HG03064 (cell line): ENCODE measurements around the gene RANBP6.

Source experiments
- ATAC-seq: cut with Tn5 transposase; IDR thresholded peaks from one replicate; pipeline ENCODE4 v1.9.1; 2021; ENCODE audit warnings: low read depth; ENCODE audit not compliant: unreplicated experiment

RANBP6 gene

GRCh38 chr9:6007770-6008168 is 7.7 kb downstream of the RANBP6 start:
- peak; percentile 58 for ATAC-seq

- ATAC-seq, result peak; percentile 60
Measured at GRCh38 chr9:6007058-6007769, 8.2 kb downstream of the RANBP6 start.

DNA sequence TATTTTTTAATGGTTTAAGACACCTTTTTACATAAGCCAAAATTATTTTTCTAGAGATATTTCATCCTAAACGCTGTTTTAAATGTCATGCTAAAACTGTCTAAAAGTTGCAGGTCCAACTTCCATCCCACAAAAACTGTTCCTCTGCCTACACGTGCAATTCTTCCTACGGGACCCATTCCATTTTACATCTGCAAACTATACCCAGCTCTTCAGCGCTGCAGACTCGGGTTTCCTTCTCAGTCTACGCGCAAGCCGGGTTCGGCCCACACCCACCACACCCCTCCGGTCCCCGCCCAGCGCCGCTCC is 8.7 kb downstream of the RANBP6 start:
- no peak for ATAC-seq

- no peak for ATAC-seq
Measured at GRCh38 chr9:6000955-6001354, 14.5 kb downstream of the RANBP6 start.

GRCh38 chr9:5999443-6000101 is 15.9 kb downstream of the RANBP6 start:
- no peak for ATAC-seq

GRCh38 chr9:5994493-5994892 is 20.9 kb downstream of the RANBP6 start:
- no peak for ATAC-seq

- ATAC-seq, result no peak
Measured at GRCh38 chr9:5988265-5988664, 27.2 kb downstream of the RANBP6 start.

GRCh38 chr9:5983042-5983441 is 32.4 kb downstream of the RANBP6 start:
- no peak for ATAC-seq

GRCh38 chr9:5982317-5982716 is 33.1 kb downstream of the RANBP6 start:
- no peak for ATAC-seq

DNA sequence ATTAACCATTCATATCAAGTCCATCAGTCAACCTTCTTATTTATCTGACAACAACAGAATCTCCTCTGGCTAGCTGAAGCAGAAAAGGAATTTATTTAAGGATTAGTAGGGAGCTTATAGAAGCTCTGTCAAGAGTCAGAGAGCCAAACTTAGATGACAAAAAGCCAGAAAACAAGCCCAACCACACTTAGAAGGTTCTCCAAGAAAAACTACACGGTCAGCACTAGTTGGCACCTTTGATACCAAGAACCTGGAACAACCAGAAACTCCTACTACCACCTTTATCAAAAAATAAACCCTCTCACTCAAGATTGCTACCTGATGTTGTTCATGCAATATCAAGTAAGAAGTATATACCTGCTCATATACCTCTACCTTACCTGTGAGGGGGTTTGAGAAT is 36.9 kb downstream of the RANBP6 start:
- no peak for ATAC-seq

GRCh38 chr9:5976674-5977397 is 38.6 kb downstream of the RANBP6 start:
- peak; percentile 86 for ATAC-seq

DNA sequence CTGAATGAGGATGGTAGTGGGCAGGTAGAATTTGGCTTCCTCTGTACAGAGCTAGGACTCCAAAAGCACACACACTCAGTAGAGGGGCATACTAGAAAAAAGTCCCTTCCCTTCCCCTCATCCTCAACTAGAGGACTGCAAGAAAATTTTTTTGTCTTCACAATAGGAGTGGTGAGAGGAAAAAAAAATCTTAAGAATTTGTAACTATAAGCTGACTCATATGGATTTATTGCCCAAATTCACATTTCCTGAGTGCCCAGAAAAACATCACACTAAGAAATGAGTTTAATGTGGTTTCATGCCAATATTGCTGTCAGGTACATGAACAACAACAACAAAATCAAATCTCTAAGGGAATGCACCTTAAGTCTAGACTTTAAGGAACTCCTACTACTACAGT is 43.7 kb downstream of the RANBP6 start:
- ATAC-seq, result no peak
